Mesodermal cell (in vitro differentiated cells): ENCODE results near the gene FBXW11.

ENCODE experiments used
- H3K27ac ChIP-seq: 2 replicates; pipeline ENCODE4 v1.7.0; 2013; ENCODE audit warnings: mild to moderate bottlenecking, low read depth, low read length, moderate library complexity; ENCODE audit not compliant: severe bottlenecking
- H3K36me3 ChIP-seq: 2 replicates; pipeline ENCODE4 v1.7.1; 2013; ENCODE audit warnings: mild to moderate bottlenecking, low read length, moderate library complexity; ENCODE audit not compliant: control insufficient read depth, insufficient read depth
- H3K4me1 ChIP-seq: one replicate; pipeline ENCODE4 v1.7.1; 2013; ENCODE audit warnings: mild to moderate bottlenecking, low read length; ENCODE audit not compliant: insufficient read depth, control insufficient read depth, poor library complexity, severe bottlenecking
- H3K4me3 ChIP-seq: 2 replicates; pipeline ENCODE4 v1.7.0; 2013; ENCODE audit warnings: low read length, control low read depth, mild to moderate bottlenecking; ENCODE audit not compliant: insufficient read depth, poor library complexity, severe bottlenecking; ENCODE audit errors: extremely low read depth
- H3K9me3 ChIP-seq: 2 replicates; pipeline ENCODE4 v1.7.1; 2013; ENCODE audit warnings: mild to moderate bottlenecking, low read length, moderate library complexity; ENCODE audit not compliant: control insufficient read depth
- WGBS, 2 experiments: methylation state at CpG; one replicate each; pipeline ENCODE4 v1.1.5; 2013; ENCODE audit warnings: missing lambda C conversion rate in 2 of 2; ENCODE audit not compliant: insufficient coverage in 2 of 2; 5-methylcytosine and 5-hydroxymethylcytosine counted together

The FBXW11 gene

GRCh38 chr5:171908638-171909037 is 97.8 kb downstream of the FBXW11 start:
- WGBS, 2 experiments = 90% methylated on average over 2 to 3 of the region's 3 CpGs
- H3K9me3 ChIP-seq = no peaks in the 10 kb centered on the region
- peaks cover 27% of the 10 kb centered on the region for H3K36me3 ChIP-seq

DNA sequence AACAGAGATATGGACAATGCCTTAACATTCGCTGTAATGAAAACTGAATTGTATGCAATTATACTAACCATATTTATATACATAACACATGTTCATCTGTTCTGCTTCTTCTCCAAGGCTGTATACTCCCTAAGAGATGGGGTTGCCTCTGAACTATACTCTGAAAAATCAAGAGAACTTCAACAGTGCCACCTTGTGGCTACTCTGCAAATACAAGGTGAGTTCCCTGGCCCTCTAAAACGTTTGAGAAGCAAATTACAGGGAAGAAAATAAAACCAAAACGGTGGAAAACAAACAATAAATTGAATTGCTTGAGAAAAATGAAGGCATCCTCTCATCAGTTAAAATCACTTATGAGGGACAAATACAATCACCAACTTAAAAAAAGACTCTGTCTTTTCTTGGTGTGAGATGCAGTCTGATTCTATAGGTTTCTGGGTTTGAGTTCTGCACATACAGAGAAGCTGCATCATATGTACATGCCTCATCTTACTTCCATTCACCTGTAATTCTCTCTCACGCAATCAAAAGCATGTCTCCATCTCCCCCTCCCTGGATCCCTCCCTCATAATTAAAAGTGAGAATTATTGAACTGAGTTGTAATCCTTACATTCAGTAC is 98.6 kb downstream of the FBXW11 start:
- Histone ChIP-seq H3K4me3 (no peak overlapping the region), H3K9me3 (no peaks in the 10 kb centered on the region), H3K27ac (no peak overlapping the region), H3K36me3 (peaks cover 27% of the 10 kb centered on the region), H3K4me1 (no peaks in the 10 kb centered on the region)
- no CpG with 5 or more reads among the region's 4 CpGs for WGBS, 2 experiments

More at GRCh38 chr5:171908638-171909037, 97.8 kb downstream of the FBXW11 start:
- Histone ChIP-seq H3K4me3 (no peak overlapping the region), H3K4me1 (no peaks in the 10 kb centered on the region), H3K27ac (no peak overlapping the region)

DNA sequence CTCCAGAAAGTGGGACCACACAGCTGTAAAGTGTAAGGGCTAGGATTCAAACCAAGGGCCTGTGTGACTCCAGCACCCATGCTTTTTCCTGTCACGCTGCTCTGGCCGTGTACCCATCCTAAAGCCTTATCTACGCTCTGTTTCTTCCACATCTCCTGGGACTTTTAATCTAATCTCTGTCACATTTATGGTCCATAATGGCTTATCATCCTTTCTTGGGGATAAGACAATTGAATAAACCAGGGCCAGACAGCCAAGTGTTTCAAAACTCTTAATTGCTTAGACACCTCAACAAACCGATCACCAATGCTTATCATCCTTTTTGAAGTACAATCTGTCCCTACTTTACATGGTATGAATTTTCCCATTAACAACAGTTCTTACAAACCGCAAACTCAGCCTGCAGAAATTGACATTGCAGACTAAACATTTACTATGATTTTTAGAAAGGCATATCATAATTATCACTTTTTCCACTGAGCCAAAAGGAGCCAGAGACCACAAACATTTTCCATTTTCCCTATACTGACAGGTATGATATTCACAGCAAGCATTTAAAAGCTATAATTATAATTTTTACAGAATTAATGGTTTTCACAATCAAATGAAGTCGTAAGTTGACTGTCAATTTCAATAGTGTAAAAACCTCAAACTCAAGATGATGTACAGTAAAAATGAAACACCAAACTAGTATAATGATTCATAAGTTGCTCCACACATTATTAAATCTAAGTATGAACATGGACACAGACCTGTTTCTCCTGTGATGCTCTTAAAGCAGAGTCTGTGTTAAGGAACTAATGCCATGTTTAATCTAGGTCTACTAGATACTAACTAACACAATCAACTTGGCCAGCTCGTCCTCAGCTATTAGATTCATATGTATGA is 99.5 kb downstream of the FBXW11 start:
- Histone ChIP-seq H3K27ac (no peak overlapping the region), H3K9me3 (no peaks in the 10 kb centered on the region), H3K4me1 (no peaks in the 10 kb centered on the region), H3K36me3 (peaks cover 27% of the 10 kb centered on the region), H3K4me3 (no peak overlapping the region)
- 86 to 92% methylated on average over 4 to 5 of the region's 7 CpGs for WGBS, 2 experiments

DNA sequence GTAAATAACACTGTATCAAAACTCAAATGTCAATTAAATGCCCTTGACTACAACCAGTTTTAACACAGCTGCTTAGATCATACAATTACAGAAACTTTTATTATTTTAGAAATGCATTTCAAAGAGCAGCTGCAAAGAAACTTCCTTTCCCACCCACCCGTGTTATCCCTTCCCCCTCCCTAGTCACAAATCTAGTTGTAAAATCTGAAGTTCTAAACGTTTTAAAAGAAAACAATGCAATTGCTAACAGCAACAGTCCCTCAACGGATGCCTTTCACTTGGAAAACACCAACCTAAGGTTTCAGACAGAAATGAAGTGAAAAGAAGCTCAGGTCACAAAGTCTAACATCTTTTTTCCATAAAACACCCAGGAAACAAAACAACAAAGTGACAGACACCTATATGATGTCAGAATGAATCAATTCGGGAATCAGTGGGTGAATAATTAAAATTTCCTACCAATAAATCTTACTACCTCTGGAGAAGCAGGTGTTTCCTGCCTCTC is 100.3 kb downstream of the FBXW11 start:
- Histone ChIP-seq H3K9me3 (no peaks in the 10 kb centered on the region), H3K36me3 (peaks cover 27% of the 10 kb centered on the region), H3K4me1 (no peaks in the 10 kb centered on the region), H3K27ac (no peak overlapping the region), H3K4me3 (no peak overlapping the region)
- 54% methylated on average over 3 of the region's 4 CpGs; no CpG with 5 or more reads in 1 of the 2 experiments for WGBS, 2 experiments

GRCh38 chr5:171904886-171905285 is 101.6 kb downstream of the FBXW11 start:
- H3K4me1 ChIP-seq = no peaks in the 10 kb centered on the region
- H3K4me3 ChIP-seq = no peak overlapping the region
- H3K9me3 ChIP-seq = no peaks in the 10 kb centered on the region

GRCh38 chr5:171901764-171902163 is 104.7 kb downstream of the FBXW11 start:
- Histone ChIP-seq H3K4me3 (no peak overlapping the region), H3K4me1 (no peaks in the 10 kb centered on the region), H3K9me3 (no peaks in the 10 kb centered on the region), H3K36me3 (peaks cover 32% of the 10 kb centered on the region), H3K27ac (no peak overlapping the region)
- 80 to 86% methylated on average over 3 to 4 of the region's 7 CpGs for WGBS, 2 experiments

More at GRCh38 chr5:171904886-171905285, 101.6 kb downstream of the FBXW11 start:
- Histone ChIP-seq H3K36me3 (peaks cover 24% of the 10 kb centered on the region), H3K27ac (no peak overlapping the region)

- no peaks in the 10 kb centered on the region for H3K9me3 ChIP-seq
- H3K27ac ChIP-seq = no peak overlapping the region
- H3K4me3 ChIP-seq = no peak overlapping the region
- H3K36me3 ChIP-seq = peaks cover 47% of the 10 kb centered on the region
- no peaks in the 10 kb centered on the region for H3K4me1 ChIP-seq
- 68 to 74% methylated on average over 3 to 4 of the region's 5 CpGs for WGBS, 2 experiments
Observed at GRCh38 chr5:171899792-171900191, 106.6 kb downstream of the FBXW11 start.

DNA sequence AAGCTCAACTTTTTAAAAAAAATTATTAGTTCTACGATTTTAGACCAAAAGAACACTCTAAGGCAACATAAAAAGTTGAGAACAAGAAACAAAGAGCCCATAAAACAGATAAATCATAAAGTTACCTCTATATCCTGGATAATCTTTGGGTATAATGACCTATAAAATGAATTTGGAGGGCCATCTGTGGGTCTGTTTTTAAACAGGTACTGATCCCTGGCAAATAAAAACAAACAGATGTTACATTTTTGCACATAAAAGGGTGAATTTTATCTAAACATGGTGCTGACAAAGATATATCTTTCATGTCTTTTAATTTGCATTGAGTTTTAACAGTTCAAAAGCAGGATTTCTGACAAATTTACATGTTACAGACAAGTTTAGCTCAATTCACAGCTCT is 107.6 kb downstream of the FBXW11 start:
- Histone ChIP-seq H3K27ac (no peak overlapping the region), H3K9me3 (no peaks in the 10 kb centered on the region), H3K4me3 (no peak overlapping the region), H3K36me3 (peaks cover 43% of the 10 kb centered on the region), H3K4me1 (no peaks in the 10 kb centered on the region)
- WGBS, 2 experiments = 86% methylated on average over 1 of the region's 1 CpG; no CpG with 5 or more reads in 1 of the 2 experiments

GRCh38 chr5:171898386-171898785 is 108.1 kb downstream of the FBXW11 start:
- H3K36me3 ChIP-seq = peaks cover 43% of the 10 kb centered on the region
- H3K27ac ChIP-seq = no peak overlapping the region
- H3K9me3 ChIP-seq = no peaks in the 10 kb centered on the region
- H3K4me3 ChIP-seq = no peak overlapping the region
- WGBS, 2 experiments = 100% methylated on average over 1 of the region's 4 CpGs; no CpG with 5 or more reads in 1 of the 2 experiments
- no peaks in the 10 kb centered on the region for H3K4me1 ChIP-seq

GRCh38 chr5:171897231-171897630 is 109.2 kb downstream of the FBXW11 start:
- no peak overlapping the region for H3K4me3 ChIP-seq
- no peaks in the 10 kb centered on the region for H3K4me1 ChIP-seq
- H3K27ac ChIP-seq = no peak overlapping the region
- WGBS, 2 experiments = 100% methylated on average over 1 of the region's 1 CpG; no CpG with 5 or more reads in 1 of the 2 experiments
- H3K9me3 ChIP-seq = no peaks in the 10 kb centered on the region
- peaks cover 46% of the 10 kb centered on the region for H3K36me3 ChIP-seq
